ENCODE data around the gene FYN. TPM values are rescaled to one million over a fixed set of nuclear protein-coding genes. Genes with fewer than 3 reads are reported as not detected.
A peak's percentile ranks its signal among the peaks of the same experiment; 100 is the strongest.
"Not testable (repeated sequence)": the region's sequence is repeated elsewhere in the genome, so short reads cannot be mapped to it uniquely, and the experiment has no call there.

FYN gene
- total RNA-seq, 1 donor: 91.9 TPM

DNA sequence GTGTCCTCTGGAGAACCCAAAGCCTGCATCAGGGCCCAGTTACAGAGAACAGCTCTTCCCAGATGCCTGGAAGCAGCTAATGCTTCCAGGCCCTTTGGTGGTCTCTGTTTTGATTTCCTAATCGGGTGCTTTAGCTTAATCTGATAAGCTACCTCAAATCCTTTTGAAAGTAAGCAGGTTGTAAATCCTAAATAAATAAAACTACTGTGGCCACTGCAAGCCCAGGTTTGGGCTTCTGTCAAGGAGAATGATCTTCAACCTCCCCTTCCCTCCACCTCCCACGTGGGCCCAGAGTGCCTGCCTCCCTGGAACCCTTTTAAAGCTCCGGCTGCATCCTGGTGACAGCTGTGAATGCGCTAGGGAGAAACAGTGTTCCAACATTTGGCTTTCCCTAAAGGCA lies 25.2 kb upstream of the FYN start:
- H3K4me3 ChIP-seq (ENCODE audit: low read depth, low read length): no peak overlapping the region
- TF ChIP-seq, protein P1, sequence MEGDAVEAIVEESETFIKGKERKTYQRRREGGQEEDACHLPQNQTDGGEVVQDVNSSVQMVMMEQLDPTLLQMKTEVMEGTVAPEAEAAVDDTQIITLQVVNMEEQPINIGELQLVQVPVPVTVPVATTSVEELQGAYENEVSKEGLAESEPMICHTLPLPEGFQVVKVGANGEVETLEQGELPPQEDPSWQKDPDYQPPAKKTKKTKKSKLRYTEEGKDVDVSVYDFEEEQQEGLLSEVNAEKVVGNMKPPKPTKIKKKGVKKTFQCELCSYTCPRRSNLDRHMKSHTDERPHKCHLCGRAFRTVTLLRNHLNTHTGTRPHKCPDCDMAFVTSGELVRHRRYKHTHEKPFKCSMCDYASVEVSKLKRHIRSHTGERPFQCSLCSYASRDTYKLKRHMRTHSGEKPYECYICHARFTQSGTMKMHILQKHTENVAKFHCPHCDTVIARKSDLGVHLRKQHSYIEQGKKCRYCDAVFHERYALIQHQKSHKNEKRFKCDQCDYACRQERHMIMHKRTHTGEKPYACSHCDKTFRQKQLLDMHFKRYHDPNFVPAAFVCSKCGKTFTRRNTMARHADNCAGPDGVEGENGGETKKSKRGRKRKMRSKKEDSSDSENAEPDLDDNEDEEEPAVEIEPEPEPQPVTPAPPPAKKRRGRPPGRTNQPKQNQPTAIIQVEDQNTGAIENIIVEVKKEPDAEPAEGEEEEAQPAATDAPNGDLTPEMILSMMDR (IDR thresholded peaks at IDR 0.05; ENCODE audit: insufficient read depth, low read length): no peak
- no peak for DNase-seq (ENCODE audit: low read depth)

DNA sequence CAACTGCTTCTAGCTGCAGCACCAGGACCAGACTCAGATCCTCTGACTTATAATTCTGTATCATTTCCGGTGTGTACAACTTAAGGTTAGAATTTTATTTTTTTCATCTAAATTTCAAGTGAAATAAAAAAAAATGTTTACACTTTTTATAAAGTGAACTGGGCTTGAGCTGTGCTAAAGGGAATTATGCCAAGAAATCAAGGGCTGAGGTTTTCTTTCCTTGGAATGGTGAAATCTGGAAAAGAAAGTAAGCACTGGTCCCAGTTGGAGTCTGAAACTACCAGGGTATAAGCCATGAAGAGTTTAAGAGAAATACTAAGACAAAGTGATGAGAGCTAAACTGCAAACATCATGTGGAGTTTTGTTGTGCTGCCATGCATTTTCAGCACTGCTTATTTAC lies 21.7 kb upstream of the FYN start:
- DNase-seq (ENCODE audit: low read depth): peak; percentile 59
- H3K4me3 ChIP-seq (ENCODE audit: low read depth, low read length): no peak overlapping the region
- TF ChIP-seq, protein P1 (IDR thresholded peaks at IDR 0.05; ENCODE audit: insufficient read depth, low read length): no peak

DNA sequence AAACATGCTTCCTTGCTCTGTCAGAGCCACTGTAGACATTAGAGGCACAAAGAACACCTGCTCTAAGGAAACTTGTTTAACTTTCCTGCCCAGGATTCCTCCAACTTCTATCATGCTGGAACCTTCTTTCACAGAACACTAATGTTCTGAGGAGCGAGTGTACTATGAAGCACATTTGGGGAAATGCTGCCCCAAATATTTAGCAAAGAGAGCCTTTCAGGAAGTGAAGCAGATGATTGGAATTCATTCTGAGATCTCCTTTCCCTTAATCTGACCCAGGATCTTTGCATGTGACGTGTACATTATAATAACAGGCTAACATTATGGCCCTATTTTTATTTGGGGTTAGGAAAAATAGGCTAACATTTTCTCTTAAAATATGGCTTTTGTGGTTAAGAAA lies 21.0 kb upstream of the FYN start:
- no peak overlapping the region for H3K4me3 ChIP-seq (ENCODE audit: low read depth, low read length)
- peak; percentile 54 for DNase-seq (ENCODE audit: low read depth)
- TF ChIP-seq, protein P1 (IDR thresholded peaks at IDR 0.05; ENCODE audit: insufficient read depth, low read length): no peak

DNA sequence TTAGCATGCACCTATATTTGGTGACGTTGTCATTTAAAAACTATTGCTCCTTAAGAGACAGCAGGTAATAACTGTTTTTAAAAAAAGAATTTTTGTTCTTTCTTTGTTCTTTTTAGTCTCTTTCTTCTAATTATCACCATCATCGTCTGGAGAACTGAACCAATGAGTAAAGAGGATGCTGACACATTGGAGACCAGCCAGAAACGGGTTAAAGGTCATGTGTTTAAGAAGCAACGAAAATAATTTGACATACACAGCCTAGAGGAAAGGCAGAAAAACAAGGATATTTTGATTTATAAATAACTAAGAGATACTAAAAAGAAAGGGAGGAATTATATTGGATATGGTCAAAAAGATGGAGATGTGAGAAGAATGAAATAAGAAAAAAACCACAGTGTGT lies 19.2 kb upstream of the FYN start:
- no peak overlapping the region for H3K4me3 ChIP-seq (ENCODE audit: low read depth, low read length)
- TF ChIP-seq, protein P1 (IDR thresholded peaks at IDR 0.05; ENCODE audit: insufficient read depth, low read length): no peak
- DNase-seq (ENCODE audit: low read depth): no peak

DNA sequence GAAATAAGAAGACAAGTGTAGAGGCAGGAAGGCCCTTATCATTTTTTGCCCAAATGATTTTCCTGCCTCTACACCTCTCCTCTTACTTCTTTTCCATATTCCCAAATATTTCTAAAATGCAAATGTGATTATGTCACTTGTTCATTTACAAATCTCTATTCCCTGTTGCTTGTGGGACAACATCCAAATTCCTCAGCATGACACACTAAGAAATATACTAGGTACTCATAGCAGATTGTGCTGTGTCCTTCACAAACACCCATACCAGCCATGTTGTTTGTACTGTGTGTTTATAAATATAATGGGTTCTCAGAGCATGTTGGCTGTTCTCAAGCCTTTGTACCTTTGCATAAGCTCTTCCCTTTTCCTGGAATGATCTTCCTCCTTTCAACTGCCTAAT lies 17.7 kb upstream of the FYN start:
- no peak for DNase-seq (ENCODE audit: low read depth)
- TF ChIP-seq, protein P1 (IDR thresholded peaks at IDR 0.05; ENCODE audit: insufficient read depth, low read length): no peak
- no peak overlapping the region for H3K4me3 ChIP-seq (ENCODE audit: low read depth, low read length)

DNA sequence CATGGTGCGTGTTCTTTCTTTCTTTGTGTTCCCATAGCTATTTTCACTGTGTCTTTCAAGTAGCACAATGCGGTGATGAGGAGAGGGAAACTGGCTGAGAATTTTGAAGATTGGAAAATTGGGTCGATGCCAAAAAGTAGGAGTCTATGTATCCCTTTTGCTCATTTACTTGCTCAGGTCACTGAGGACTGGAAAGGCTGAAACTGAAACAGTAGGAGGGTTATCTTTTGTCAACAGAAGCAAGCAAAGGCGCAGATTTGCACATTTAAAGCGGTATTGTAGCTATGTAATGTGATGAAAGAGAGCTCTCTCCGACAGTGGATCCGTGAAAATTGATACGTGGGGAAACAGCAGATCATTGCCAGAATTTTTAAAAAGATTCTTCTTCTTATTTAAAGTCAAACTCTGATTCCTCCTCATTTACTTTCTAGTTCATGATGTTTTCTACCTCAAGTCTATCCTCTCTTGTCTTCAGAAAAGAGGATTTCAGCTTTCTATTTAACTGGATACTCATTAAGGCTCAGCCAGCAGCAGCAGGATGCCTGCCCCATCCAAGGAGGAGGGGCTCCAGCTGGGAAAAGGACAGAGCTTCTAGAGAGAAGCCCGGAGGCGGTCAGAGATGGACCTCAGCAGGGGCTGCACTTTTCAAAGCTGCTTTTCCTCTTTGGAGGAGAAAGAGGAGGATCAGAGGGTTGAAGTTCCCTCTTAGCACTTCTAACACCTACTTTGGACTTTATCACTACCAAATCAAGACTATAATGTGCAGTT lies 15.9 kb upstream of the FYN start:
- DNase-seq (ENCODE audit: low read depth): peak; percentile 40

DNA sequence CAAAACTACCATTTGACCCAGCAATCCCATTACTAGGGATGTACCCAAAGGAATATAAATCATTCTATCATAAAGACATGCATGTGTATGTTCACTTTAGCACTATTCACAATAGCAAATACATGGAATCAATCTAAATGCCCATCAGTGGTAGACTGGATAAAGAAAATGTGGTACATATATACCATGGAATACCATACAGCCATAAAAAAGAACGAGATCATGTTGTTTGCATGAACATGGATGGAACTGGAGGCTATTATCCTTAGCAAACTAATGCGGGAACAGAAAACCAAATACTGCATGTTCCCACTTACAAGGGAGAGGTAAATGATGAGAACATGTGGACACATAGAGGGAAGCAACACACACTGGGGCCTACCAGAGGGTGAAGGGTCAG lies 13.5 kb upstream of the FYN start:
- DNase-seq (ENCODE audit: low read depth); H3K4me3 ChIP-seq (ENCODE audit: low read depth, low read length): not testable (repeated sequence)

More for the DNA sequence above, 15.9 kb upstream of the FYN start:
- TF ChIP-seq, protein P1 (IDR thresholded peaks at IDR 0.05; ENCODE audit: insufficient read depth, low read length): no peak
- H3K4me3 ChIP-seq (ENCODE audit: low read depth, low read length): no peak overlapping the region

Measured in fibroblast of the aortic adventitia (primary cell).